SK-N-MC (cell line): ENCODE data around the gene ANP32A.

Experiments
- EZH2 ChIP-seq: fragments of 200-600 bp; sonication (generic); IDR thresholded peaks from one replicate; pipeline ENCODE4 v1.6.1; 2017; ENCODE audit warnings: antibody characterized with exemption
- FOXP2 ChIP-seq: optimal IDR thresholded peaks from 2 replicates; pipeline ENCODE3; 2011; ENCODE audit warnings: mild to moderate bottlenecking, moderate library complexity; ENCODE audit not compliant: insufficient read depth; ENCODE audit errors: extremely low read length, control extremely low read depth
- POLR2AphosphoS5 ChIP-seq: IDR thresholded peaks from 2 replicates; pipeline ENCODE4 v1.6.1; 2012; ENCODE audit warnings: mild to moderate bottlenecking, low read depth, low read length, borderline replicate concordance

GRCh38 chr15:68801572-68802148, 19.0 kb downstream of the ANP32A start:
- TF ChIP-seq EZH2 = no peak
- 0 out of 2 replicates have a peak, but pooled peaks have one; percentile 18 for TF ChIP-seq POLR2AphosphoS5
- TF ChIP-seq FOXP2 = no peak
